A549 (cell line): ENCODE data around the gene PITPNB. TPM values are rescaled to one million over a fixed set of nuclear protein-coding genes. Genes with fewer than 3 reads are reported as not detected.

Experiments
- ATAC-seq, 2 experiments: fragments of 200-7000 bp in 1 of 2; fragments of >200 bp in 1 of 2; cut with Nextera tagmentation in 1 of 2; cut with Tn5 transposase in 1 of 2; 3 replicates each; pipeline versions ENCODE4 v1.8.0 to v1.9.1; 2018 to 2020; ENCODE audit warnings: mild to moderate bottlenecking in 1 of 2, moderate library complexity in 1 of 2
- CTCF ChIA-PET: fragments of 300-600 bp; sonication (Branson Sonifier 250); formaldehyde crosslinking; extraction: SDS; loops from one replicate; lab custom pipeline; 2021; ENCODE audit warnings: antibody characterized with exemption, inconsistent platforms; lab: Yijun Ruan, JAX
- POLR2A ChIA-PET: fragments of 350-600 bp; formaldehyde crosslinking; extraction: SDS; loops from one replicate; lab custom pipeline; 2021; ENCODE audit warnings: antibody characterized with exemption, inconsistent platforms; lab: Yijun Ruan, JAX
- DNase-seq, 2 experiments: peaks; one replicate each; pipeline versions ENCODE4 v3.0.0 to v3.0.0-alpha.2; 2011 to 2016; ENCODE audit warnings: low read depth in 1 of 2, low spot score in 1 of 2
- FAIRE-seq: peaks from 2 replicates; lab custom pipeline; 2011; peaks lifted over from hg19 to GRCh38; lab: Jason Lieb, UNC
- H3K27ac ChIP-seq, 2 experiments: fragments of >200 bp; sonication (Bioruptor Twin); formaldehyde crosslinking; 3 replicates each; pipeline ENCODE4 v1.5.1; 2016 to 2017
- H3K4me1 ChIP-seq: fragments of >200 bp; sonication (Bioruptor Twin); formaldehyde crosslinking; 3 replicates; pipeline ENCODE4 v1.6.1; 2016
- H3K4me2 ChIP-seq: fragments of >200 bp; sonication (Bioruptor Twin); formaldehyde crosslinking; 3 replicates; pipeline ENCODE4 v1.6.1; 2016
- H3K4me3 ChIP-seq: fragments of >200 bp; sonication (Bioruptor Twin); formaldehyde crosslinking; 3 replicates; pipeline ENCODE4 v1.5.1; 2016
- H3K9me3 ChIP-seq: fragments of >200 bp; sonication (Bioruptor Twin); formaldehyde crosslinking; 3 replicates; pipeline ENCODE4 v1.6.1; 2016
- BHLHE40 ChIP-seq: IDR thresholded peaks from 2 replicates; pipeline ENCODE4 v1.6.1; 2012; ENCODE audit warnings: low read depth, low read length, inconsistent platforms
- CBX2 ChIP-seq: fragments of 200-600 bp; sonication (generic); IDR thresholded peaks from 2 replicates; pipeline ENCODE4 v1.6.1; 2016; ENCODE audit warnings: low read depth, mild to moderate bottlenecking, borderline replicate concordance
- CBX8 ChIP-seq: fragments of 200-600 bp; sonication (generic); IDR thresholded peaks from 2 replicates; pipeline ENCODE4 v1.6.1; 2016
- CEBPB ChIP-seq, 2 experiments: fragments of >200 bp in 1 of 2; sonication (Bioruptor Twin) in 1 of 2; formaldehyde crosslinking in 1 of 2; IDR thresholded peaks; 2 replicates each; pipeline ENCODE4 v1.6.1; 2012 to 2016
- ESRRA ChIP-seq: fragments of 150-350 bp; IDR thresholded peaks from 2 replicates; pipeline ENCODE4 v1.6.1; 2014; ENCODE audit warnings: mild to moderate bottlenecking, low read length, borderline replicate concordance
- FOSB ChIP-seq: fragments of 250-450 bp; sonication (Bioruptor Pico); IDR thresholded peaks from 2 replicates; pipeline ENCODE4 v1.5.0; 2020; ENCODE audit warnings: mild to moderate bottlenecking, moderate library complexity
- FOSL2 ChIP-seq, 2 experiments: fragments of 450-650 bp in 1 of 2; fragments of >200 bp in 1 of 2; sonication (Bioruptor Twin) in 1 of 2; formaldehyde crosslinking; IDR thresholded peaks; 2 replicates each; pipeline versions ENCODE4 v1.5.0 to v1.6.1; 2016 to 2020; ENCODE audit warnings: mild to moderate bottlenecking in 1 of 2, moderate library complexity in 1 of 2
- FOXS1 ChIP-seq: fragments of 250-450 bp; sonication (Bioruptor Pico); IDR thresholded peaks from 2 replicates; pipeline ENCODE4 v1.5.0; 2020; ENCODE audit warnings: mild to moderate bottlenecking, moderate library complexity
- HEYL ChIP-seq: fragments of 250-450 bp; sonication (Bioruptor Pico); IDR thresholded peaks from 2 replicates; pipeline ENCODE4 v1.8.0; 2021; ENCODE audit warnings: mild to moderate bottlenecking, moderate library complexity
- JUN ChIP-seq, 2 experiments: fragments of >200 bp; sonication (Bioruptor Twin); formaldehyde crosslinking; IDR thresholded peaks; 2 replicates in 1 of 2; 3 replicates in 1 of 2; pipeline ENCODE4 v1.6.1; 2016 to 2017
- JUNB ChIP-seq: fragments of >200 bp; sonication (Bioruptor Twin); formaldehyde crosslinking; IDR thresholded peaks from 2 replicates; pipeline ENCODE4 v1.6.1; 2016
- KDM1A ChIP-seq: fragments of 200-600 bp; sonication (generic); IDR thresholded peaks from 2 replicates; pipeline ENCODE4 v1.6.1; 2016; ENCODE audit warnings: low read depth, mild to moderate bottlenecking
- KDM5A ChIP-seq: fragments of 200-600 bp; sonication (generic); IDR thresholded peaks from 2 replicates; pipeline ENCODE4 v1.6.1; 2016; ENCODE audit warnings: antibody characterized with exemption, mild to moderate bottlenecking
- MAFK ChIP-seq: fragments of 450-650 bp; IDR thresholded peaks from 2 replicates; pipeline ENCODE4 v1.6.1; 2014; ENCODE audit not compliant: partially characterized antibody
- MAZ ChIP-seq: fragments of 150-350 bp; IDR thresholded peaks from 2 replicates; pipeline ENCODE4 v1.6.1; 2014; ENCODE audit warnings: antibody characterized with exemption, low read depth, low read length, borderline replicate concordance
- NR3C1 ChIP-seq: fragments of >200 bp; sonication (Bioruptor Twin); formaldehyde crosslinking; IDR thresholded peaks from 3 replicates; pipeline ENCODE4 v1.6.1; 2017
- PHF8 ChIP-seq: fragments of 200-600 bp; sonication (generic); IDR thresholded peaks from 2 replicates; pipeline ENCODE4 v1.6.1; 2016; ENCODE audit warnings: low read depth, mild to moderate bottlenecking, antibody characterized with exemption, moderate library complexity, borderline replicate concordance
- RFX5 ChIP-seq: fragments of 450-650 bp; IDR thresholded peaks from 2 replicates; pipeline ENCODE4 v1.7.1; 2014; ENCODE audit warnings: antibody characterized with exemption, mild to moderate bottlenecking, moderate library complexity
- RNF2 ChIP-seq: fragments of 200-600 bp; sonication (generic); IDR thresholded peaks from 2 replicates; pipeline ENCODE4 v1.6.1; 2016; ENCODE audit warnings: low read depth, mild to moderate bottlenecking, antibody characterized with exemption, moderate library complexity, borderline replicate concordance
- SMC3 ChIP-seq: fragments of >200 bp; sonication (Bioruptor Twin); formaldehyde crosslinking; IDR thresholded peaks from 3 replicates; pipeline ENCODE4 v1.6.1; 2018; ENCODE audit warnings: inconsistent platforms
- SREBF2 ChIP-seq: fragments of 450-650 bp; IDR thresholded peaks from 2 replicates; pipeline ENCODE4 v1.6.1; 2014; ENCODE audit warnings: mild to moderate bottlenecking, moderate library complexity
- TFCP2L1 ChIP-seq: fragments of 250-450 bp; sonication (Bioruptor Pico); IDR thresholded peaks from 2 replicates; pipeline ENCODE4 v1.5.0; 2021; ENCODE audit warnings: mild to moderate bottlenecking
- TP53 ChIP-seq: fragments of 250-450 bp; sonication (Bioruptor Pico); IDR thresholded peaks from 2 replicates; pipeline ENCODE4 v1.5.0; 2021; ENCODE audit warnings: mild to moderate bottlenecking, moderate library complexity
- ZC3H11A ChIP-seq: fragments of 450-650 bp; IDR thresholded peaks from 2 replicates; pipeline ENCODE4 v1.6.1; 2014; ENCODE audit warnings: antibody characterized with exemption, mild to moderate bottlenecking
- ZSCAN20 ChIP-seq: fragments of 250-450 bp; sonication (Bioruptor Pico); IDR thresholded peaks from 2 replicates; pipeline ENCODE4 v1.8.0; 2022; ENCODE audit warnings: mild to moderate bottlenecking, moderate library complexity
- WGBS: methylation state at CpG from one replicate; pipeline ENCODE4 v1.1.6; 2017; ENCODE audit errors: missing lambda C conversion rate; 5-methylcytosine and 5-hydroxymethylcytosine counted together
- polyA plus RNA-seq, 4 experiments: library from polyadenylated mRNA; depleted of rRNA in 3 of 4; stranded (reverse); fragments of >200 nt; fragmentation: RNase III in 1 of 4; extraction: RNeasy Plus Mini Kit Qiagen cat#74134 plus additional on column Dnase treatment in 1 of 4; gene quantifications; 2 replicates in 3 of 4; 3 replicates in 1 of 4; pipeline ENCODE4 v1.2.3, GENCODE V29; 2011 to 2017
- TF ChIP-seq, protein P1 (sequence below): IDR thresholded peaks from 2 replicates; pipeline ENCODE4 v1.6.1; 2012; ENCODE audit warnings: low read depth, borderline replicate concordance
- TF ChIP-seq, protein P2 (sequence below): fragments of 450-650 bp; IDR thresholded peaks from 2 replicates; pipeline ENCODE4 v1.6.1; 2014; ENCODE audit warnings: antibody characterized with exemption
- TF ChIP-seq, protein P3 (sequence below): fragments of 250-450 bp; sonication (Bioruptor Pico); IDR thresholded peaks from 2 replicates; pipeline ENCODE4 v1.5.0; 2020; ENCODE audit warnings: low read depth, mild to moderate bottlenecking, moderate library complexity

The PITPNB gene
- polyA plus RNA-seq, 2 of the 4 experiments (the other 2 are of a cell fraction) = 45.8 to 52.1 TPM

DNA sequence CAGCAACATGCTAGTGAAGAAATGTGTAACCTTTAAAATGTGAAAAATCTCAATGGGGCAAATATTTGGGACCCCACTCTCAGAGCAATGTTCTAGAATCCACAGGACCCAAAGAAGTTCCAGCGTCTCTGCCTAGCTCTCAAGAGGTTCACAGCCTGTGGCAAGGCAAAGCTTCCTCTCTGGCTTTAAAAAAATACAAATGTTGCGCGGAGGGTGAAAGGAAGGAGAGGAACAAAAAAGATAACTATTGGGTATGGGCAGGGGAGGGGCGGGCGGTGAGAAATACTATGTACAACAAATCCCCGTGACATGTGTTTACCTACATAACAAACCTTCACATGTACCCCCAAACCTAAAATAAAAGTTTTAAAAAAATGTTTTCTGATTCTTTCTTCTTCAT is 53.6 kb downstream of the PITPNB start:
- Histone ChIP-seq H3K9me3 (no peaks in the 10 kb centered on the region), H3K27ac (peak overlapping the region; percentile 55 to 64; a peak in 3 of 6 replicates), H3K4me2 (peak overlapping the region; percentile 85), H3K4me1 (peaks cover 70% of the 10 kb centered on the region), H3K4me3 (peak overlapping the region; percentile 8; the same call in 1 of the 3 replicates)
- ATAC-seq (no peak), DNase-seq (no peak), FAIRE-seq (no peak)
- 95% methylated on average over 6 of the region's 6 CpGs for WGBS
- TF ChIP-seq PHF8 = no peak
- no peak for TF ChIP-seq BHLHE40
- TF ChIP-seq ZC3H11A = no peak
- TF ChIP-seq KDM1A = no peak
- no peak for TF ChIP-seq KDM5A
- no peak for TF ChIP-seq MAFK
- TF ChIP-seq FOSB (CRISPR knock-in tag) = no peak
- TF ChIP-seq NR3C1 = no peak
- TF ChIP-seq JUNB = no peak
- ChIA-PET POLR2A (no interaction called here), CTCF (no interaction called here)

DNA sequence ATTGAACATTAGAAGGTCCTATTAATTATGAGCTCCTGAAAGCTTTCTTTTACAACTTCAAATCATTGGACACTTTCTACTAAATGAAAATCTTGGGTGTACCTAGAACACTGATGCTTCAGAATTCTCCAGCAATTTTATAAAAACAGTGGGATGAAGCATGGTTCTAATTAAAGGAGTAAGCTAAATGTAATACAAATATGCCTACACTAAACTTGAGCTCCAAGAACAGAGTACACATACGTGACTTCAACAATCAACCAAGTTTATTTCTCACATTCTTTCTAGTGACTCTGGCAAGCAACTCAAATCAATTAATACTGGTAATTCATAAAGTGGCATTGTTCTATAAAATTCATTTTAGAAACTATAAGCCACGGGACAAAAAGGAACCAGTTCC is 55.5 kb downstream of the PITPNB start:
- DNase-seq = no peak
- H3K9me3 ChIP-seq = no peaks in the 10 kb centered on the region
- no peak for ATAC-seq
- TF ChIP-seq RFX5 = no peak
- TF ChIP-seq TFCP2L1 (CRISPR knock-in tag) = no peak
- TF ChIP-seq MAFK = no peak
- TF ChIP-seq, protein P1, sequence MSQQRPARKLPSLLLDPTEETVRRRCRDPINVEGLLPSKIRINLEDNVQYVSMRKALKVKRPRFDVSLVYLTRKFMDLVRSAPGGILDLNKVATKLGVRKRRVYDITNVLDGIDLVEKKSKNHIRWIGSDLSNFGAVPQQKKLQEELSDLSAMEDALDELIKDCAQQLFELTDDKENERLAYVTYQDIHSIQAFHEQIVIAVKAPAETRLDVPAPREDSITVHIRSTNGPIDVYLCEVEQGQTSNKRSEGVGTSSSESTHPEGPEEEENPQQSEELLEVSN = no peak
- TF ChIP-seq CEBPB (IDR thresholded peaks at IDR 0.05) = no peak
- TF ChIP-seq KDM1A = no peak
- no peak for TF ChIP-seq ESRRA
- TF ChIP-seq SREBF2 = no peak
- no peak for TF ChIP-seq MAZ
- TF ChIP-seq HEYL (CRISPR knock-in tag) = no peak
- TF ChIP-seq, protein P2, sequence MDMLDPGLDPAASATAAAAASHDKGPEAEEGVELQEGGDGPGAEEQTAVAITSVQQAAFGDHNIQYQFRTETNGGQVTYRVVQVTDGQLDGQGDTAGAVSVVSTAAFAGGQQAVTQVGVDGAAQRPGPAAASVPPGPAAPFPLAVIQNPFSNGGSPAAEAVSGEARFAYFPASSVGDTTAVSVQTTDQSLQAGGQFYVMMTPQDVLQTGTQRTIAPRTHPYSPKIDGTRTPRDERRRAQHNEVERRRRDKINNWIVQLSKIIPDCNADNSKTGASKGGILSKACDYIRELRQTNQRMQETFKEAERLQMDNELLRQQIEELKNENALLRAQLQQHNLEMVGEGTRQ = no peak
- TF ChIP-seq RNF2 = no peak
- TF ChIP-seq FOSL2 (IDR thresholded peaks at IDR 0.05) = no peak
- TF ChIP-seq FOSL2 (CRISPR knock-in tag; IDR thresholded peaks at IDR 0.05) = no peak
- no peak for TF ChIP-seq CBX2
- no peak for TF ChIP-seq TP53 (CRISPR knock-in tag)
- no peak for TF ChIP-seq SMC3
- TF ChIP-seq JUN (IDR thresholded peaks at IDR 0.05) = no peak
- TF ChIP-seq, all 56 proteins: peak for 0
- WGBS = 81% methylated on average over 2 of the region's 2 CpGs
- Histone ChIP-seq H3K4me2 (no peak overlapping the region), H3K4me1 (peaks cover 75% of the 10 kb centered on the region), H3K27ac (peak overlapping the region in 1 of 2 experiments; percentile 4; a peak in 1 of 6 replicates), H3K4me3 (no peak overlapping the region)
- ChIA-PET POLR2A (no interaction called here), CTCF (interaction anchor here (1.2 kb wide), 1 partner anchor 24 kb away, joined by 3 read pairs; no protein-coding TSS in a partner anchor)
- FAIRE-seq = no peak

DNA sequence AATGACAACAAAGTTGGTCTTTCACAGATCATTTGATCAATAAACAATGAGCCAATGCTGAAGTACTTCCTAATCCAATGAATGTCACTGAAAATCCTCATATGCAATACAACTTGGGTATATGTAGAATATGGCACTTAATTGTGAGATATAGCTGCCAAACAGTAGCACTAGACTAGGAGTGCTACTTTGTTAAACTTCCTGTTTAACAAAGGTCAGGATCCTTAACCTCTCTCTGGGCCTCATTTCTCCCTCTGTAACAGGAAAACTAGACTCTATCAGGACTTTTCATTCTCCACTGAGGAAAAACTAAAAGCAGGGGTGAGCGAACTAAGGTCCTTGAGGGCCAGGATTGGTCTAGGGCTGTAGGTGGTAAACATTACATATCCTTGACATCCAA is 56.1 kb downstream of the PITPNB start:
- ATAC-seq (no peak), FAIRE-seq (no peak), DNase-seq (no peak)
- Histone ChIP-seq H3K4me3 (no peak overlapping the region), H3K27ac (peak overlapping the region in 1 of 2 experiments; percentile 4; a peak in 1 of 6 replicates), H3K4me2 (no peak overlapping the region), H3K4me1 (peaks cover 72% of the 10 kb centered on the region), H3K9me3 (no peaks in the 10 kb centered on the region)
- TF ChIP-seq TFCP2L1 (CRISPR knock-in tag) (no peak), FOXS1 (no peak), ZSCAN20 (CRISPR knock-in tag) (no peak), CBX8 (no peak)
- TF ChIP-seq, protein P2 = no peak
- TF ChIP-seq, protein P3, sequence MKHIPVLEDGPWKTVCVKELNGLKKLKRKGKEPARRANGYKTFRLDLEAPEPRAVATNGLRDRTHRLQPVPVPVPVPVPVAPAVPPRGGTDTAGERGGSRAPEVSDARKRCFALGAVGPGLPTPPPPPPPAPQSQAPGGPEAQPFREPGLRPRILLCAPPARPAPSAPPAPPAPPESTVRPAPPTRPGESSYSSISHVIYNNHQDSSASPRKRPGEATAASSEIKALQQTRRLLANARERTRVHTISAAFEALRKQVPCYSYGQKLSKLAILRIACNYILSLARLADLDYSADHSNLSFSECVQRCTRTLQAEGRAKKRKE (CRISPR knock-in tag) = no peak
- POLR2A ChIA-PET = no interaction called here
- 92% methylated on average over 1 of the region's 1 CpG for WGBS
- CTCF ChIA-PET = interaction anchor here (1.2 to 1.4 kb wide), 2 partner anchors 17 to 24 kb away, joined by 3 read pairs; no protein-coding TSS in a partner anchor
